Astrocyte (in vitro differentiated cells and primary cell): ENCODE data around the gene TMEM123.

Experiments used
- CTCF ChIP-seq: IDR thresholded peaks from 2 replicates; pipeline ENCODE4 v1.5.1; 2011; ENCODE audit warnings: low read depth, mild to moderate bottlenecking, inconsistent platforms, low read length, moderate library complexity; ENCODE audit not compliant: insufficient read depth
- EZH2 ChIP-seq: IDR thresholded peaks from 2 replicates; pipeline ENCODE4 v1.6.1; 2012; ENCODE audit warnings: mild to moderate bottlenecking, low read length, inconsistent platforms; ENCODE audit not compliant: insufficient read depth

GRCh38 chr11:102458548-102458947, 6.0 kb upstream of the TMEM123 start:
- TF ChIP-seq EZH2 (no peak), CTCF (no peak)
